Natural killer cell (primary cell): ENCODE data around the gene SNAPIN. TPM values are rescaled to one million over a fixed set of nuclear protein-coding genes. Genes with fewer than 3 reads are reported as not detected.

Experiments used
- ATAC-seq, 3 donors: fragments of 150-1000 bp in 2 of 3; fragments of 200-7000 bp in 1 of 3; cut with Tn5 transposase; 1 replicate in 1 of 3; 2 replicates in 2 of 3; pipeline ENCODE4 v1.10.0; 2021; ENCODE audit warnings: mild to moderate bottlenecking in 2 of 3, moderate library complexity in 2 of 3
- DNase-seq, 2 donors: peaks; one replicate each; pipeline versions ENCODE4 v3.0.0 to v3.0.0-alpha.2; 2013 to 2021; ENCODE audit warnings: mixed read lengths in 1 of 2
- H3K27ac ChIP-seq: one replicate; pipeline ENCODE4 v1.5.1; 2013; ENCODE audit warnings: mild to moderate bottlenecking, low read length
- H3K27me3 ChIP-seq: one replicate; pipeline ENCODE4 v1.6.1; 2013; ENCODE audit warnings: low read length; ENCODE audit not compliant: control insufficient read depth, insufficient read depth
- H3K36me3 ChIP-seq: one replicate; pipeline ENCODE4 v1.6.1; 2013; ENCODE audit warnings: low read length; ENCODE audit not compliant: control insufficient read depth, insufficient read depth
- H3K4me1 ChIP-seq: one replicate; pipeline ENCODE4 v1.6.1; 2013; ENCODE audit warnings: low read length; ENCODE audit not compliant: control insufficient read depth, insufficient read depth
- H3K4me3 ChIP-seq: one replicate; pipeline ENCODE4 v1.5.1; 2013; ENCODE audit warnings: low read length
- H3K9me3 ChIP-seq: one replicate; pipeline ENCODE4 v1.6.1; 2013; ENCODE audit warnings: low read length; ENCODE audit not compliant: control insufficient read depth, insufficient read depth
- H3K27ac Mint-ChIP-seq, 2 donors: one replicate each; pipeline ENCODE4 v1.8.0; 2022; ENCODE audit warnings: mild to moderate bottlenecking in 2 of 2, mixed read lengths in 2 of 2, moderate library complexity in 1 of 2
- H3K27me3 Mint-ChIP-seq, 2 donors: one replicate each; pipeline ENCODE4 v1.8.0; 2022; ENCODE audit warnings: low read depth in 2 of 2, mixed read lengths in 2 of 2
- H3K36me3 Mint-ChIP-seq: one replicate; pipeline ENCODE4 v1.8.0; 2022; ENCODE audit warnings: mixed read lengths
- H3K4me1 Mint-ChIP-seq, 2 donors: one replicate each; pipeline ENCODE4 v1.8.0; 2022; ENCODE audit warnings: mixed read lengths in 2 of 2
- H3K4me3 Mint-ChIP-seq: one replicate; pipeline ENCODE4 v1.8.0; 2022; ENCODE audit warnings: mild to moderate bottlenecking, moderate library complexity, mixed read lengths
- H3K9me3 Mint-ChIP-seq, 2 donors: one replicate each; pipeline ENCODE4 v1.8.0; 2022; ENCODE audit warnings: mixed read lengths in 2 of 2
- CTCF ChIP-seq: fragments of 200-600 bp; IDR thresholded peaks from one replicate; pipeline ENCODE4 v1.8.0; 2022; ENCODE audit warnings: antibody characterized with exemption
- WGBS: methylation state at CpG from one replicate; pipeline ENCODE4 v1.1.7; 2013; ENCODE audit warnings: missing lambda C conversion rate; ENCODE audit not compliant: insufficient coverage; 5-methylcytosine and 5-hydroxymethylcytosine counted together
- intact Hi-C: fragments of 100-400 bp; cut with micrococcal nuclease; formaldehyde crosslinking; loops from one replicate; pipeline ENCODE4 v1.14.2; 2022
- total RNA-seq, 4 donors: library from RNA; stranded (reverse); fragments of 120-200 nt in 1 of 4; gene quantifications; one replicate each; pipeline versions ENCODE4 v1.2.3 to v1.2.4, GENCODE V29; 2013 to 2022

Gene SNAPIN
- total RNA-seq, 3 donors from 2014 or later (not counting 1 experiment from before 2014, with no cell fraction given): 21.0 to 25.5 (median 23.5) TPM

- Mint-ChIP-seq H3K27ac (no peak overlapping the region), H3K4me3 (no peak overlapping the region), H3K36me3 (no peaks in the 10 kb centered on the region), H3K9me3 (no peaks in the 10 kb centered on the region), H3K4me1 (peaks cover 0 to 7% of the 10 kb centered on the region in 2 donors), H3K27me3 (no peaks in the 10 kb centered on the region)
- WGBS: 97% methylated on average over 6 of the region's 7 CpGs
- no peak overlapping the region for H3K4me3 ChIP-seq
- no peaks in the 10 kb centered on the region for H3K9me3 ChIP-seq
- intact Hi-C loops: no loop called here
- peaks cover 11% of the 10 kb centered on the region for H3K4me1 ChIP-seq
- DNase-seq (no peak), ATAC-seq (no peak)
- no peak for TF ChIP-seq CTCF
- H3K27me3 ChIP-seq: no peaks in the 10 kb centered on the region
- no peak overlapping the region for H3K27ac ChIP-seq
- H3K36me3 ChIP-seq: no peaks in the 10 kb centered on the region
Measured at GRCh38 chr1:153614906-153615305, 43.6 kb upstream of the SNAPIN start.

GRCh38 chr1:153615406-153615805 lies 43.1 kb upstream of the SNAPIN start:
- no peaks in the 10 kb centered on the region for H3K27me3 Mint-ChIP-seq
- Histone ChIP-seq H3K9me3 (no peaks in the 10 kb centered on the region), H3K4me1 (peaks cover 10% of the 10 kb centered on the region), H3K4me3 (no peak overlapping the region), H3K36me3 (no peaks in the 10 kb centered on the region), H3K27ac (no peak overlapping the region), H3K27me3 (no peaks in the 10 kb centered on the region)
- WGBS: 83% methylated on average over 1 of the region's 2 CpGs
- no peak overlapping the region for H3K27ac Mint-ChIP-seq
- no peaks in the 10 kb centered on the region for H3K36me3 Mint-ChIP-seq
- no peak overlapping the region for H3K4me3 Mint-ChIP-seq
- no peak for DNase-seq
- ATAC-seq: no peak
- intact Hi-C loops: no loop called here
- no peaks in the 10 kb centered on the region for H3K9me3 Mint-ChIP-seq
- no peak for TF ChIP-seq CTCF
- peaks cover 0 to 7% of the 10 kb centered on the region in 2 donors for H3K4me1 Mint-ChIP-seq

GRCh38 chr1:153616144-153616916 lies 42.2 kb upstream of the SNAPIN start, which contains the start of gene S100A14:
Gene S100A14 (minus strand): TSS chr1:153616325. CDS start chr1:153615858, 467 bp downstream.
- no peak within 1 kb of the TSS for H3K27ac ChIP-seq
- Mint-ChIP-seq H3K9me3 (no peaks in the 10 kb centered on the region), H3K36me3 (no peaks in the 10 kb centered on the region), H3K27me3 (no peaks in the 10 kb centered on the region), H3K4me3 (no peak within 1 kb of the TSS), H3K4me1 (peaks cover 0 to 7% of the 10 kb centered on the region in 2 donors), H3K27ac (no peak within 1 kb of the TSS)
- WGBS: 82% methylated on average over 10 of the region's 10 CpGs
- DNase-seq: no peak
- no peak for TF ChIP-seq CTCF
- intact Hi-C loops: no loop called here
- H3K36me3 ChIP-seq: no peaks in the 10 kb centered on the region
- peaks cover 8% of the 10 kb centered on the region for H3K4me1 ChIP-seq
- H3K9me3 ChIP-seq: no peaks in the 10 kb centered on the region
- no peak for ATAC-seq
- no peaks in the 10 kb centered on the region for H3K27me3 ChIP-seq
- no peak within 1 kb of the TSS for H3K4me3 ChIP-seq
